GM18519 (cell line): ENCODE results near the gene MAP4K4.
"Not testable (repeated sequence)": the region's sequence is repeated elsewhere in the genome, so short reads cannot be mapped to it uniquely, and the experiment has no call there.

ENCODE experiments used
- ATAC-seq: cut with Tn5 transposase; IDR thresholded peaks from one replicate; pipeline ENCODE4 v1.9.1; 2021; ENCODE audit warnings: mild to moderate bottlenecking, moderate library complexity; ENCODE audit not compliant: unreplicated experiment, low FRiP score

MAP4K4 gene

DNA sequence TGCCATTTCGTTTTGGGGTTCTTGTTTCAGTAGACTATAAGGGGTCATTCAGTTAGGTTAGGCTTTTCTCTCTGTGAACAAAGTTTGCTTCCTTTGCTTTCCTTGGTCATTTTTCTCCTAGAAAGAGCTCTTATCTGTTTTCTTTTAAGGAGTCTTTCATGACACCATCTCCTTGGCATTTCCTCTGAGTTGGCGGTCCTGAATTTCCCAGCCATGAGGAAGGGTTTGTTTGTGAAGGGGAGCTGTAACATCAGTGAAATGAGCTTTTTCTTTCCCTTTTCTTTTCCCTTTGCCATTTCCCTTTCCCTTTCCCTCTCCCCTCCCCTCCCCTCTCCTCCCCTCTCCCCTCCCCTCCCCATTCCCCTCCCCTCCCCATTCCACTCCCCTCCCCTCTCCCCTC lies 61.7 kb downstream of the MAP4K4 start:
- no peak for ATAC-seq

GRCh38 chr2:101762451-101763171 lies 65.1 kb downstream of the MAP4K4 start:
- ATAC-seq, result no peak

GRCh38 chr2:101763496-101764333 lies 66.2 kb downstream of the MAP4K4 start:
- no peak for ATAC-seq

DNA sequence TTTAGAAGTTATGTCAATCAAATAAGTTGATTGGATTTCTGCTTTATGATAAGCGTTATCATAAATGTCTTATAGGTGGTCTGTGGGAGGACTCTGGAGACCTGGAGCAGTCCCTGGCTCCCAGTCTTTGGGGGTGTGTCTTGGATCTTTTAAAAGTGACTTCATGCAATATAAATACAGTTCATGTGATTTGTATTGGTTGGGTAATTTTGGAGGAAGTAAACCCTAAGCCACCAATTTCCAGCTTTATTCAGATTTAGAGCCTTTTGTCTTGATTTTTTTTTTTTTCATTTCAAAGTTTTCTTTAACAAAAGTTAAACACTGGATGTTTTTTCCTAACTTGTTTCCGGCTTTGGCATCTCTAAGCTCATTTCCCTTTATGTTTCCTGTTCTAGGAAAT lies 68.8 kb downstream of the MAP4K4 start:
- ATAC-seq, result no peak

GRCh38 chr2:101766871-101767739 lies 69.6 kb downstream of the MAP4K4 start:
- no peak for ATAC-seq

- no peak for ATAC-seq
Observed at GRCh38 chr2:101768556-101769220, 71.2 kb downstream of the MAP4K4 start.

DNA sequence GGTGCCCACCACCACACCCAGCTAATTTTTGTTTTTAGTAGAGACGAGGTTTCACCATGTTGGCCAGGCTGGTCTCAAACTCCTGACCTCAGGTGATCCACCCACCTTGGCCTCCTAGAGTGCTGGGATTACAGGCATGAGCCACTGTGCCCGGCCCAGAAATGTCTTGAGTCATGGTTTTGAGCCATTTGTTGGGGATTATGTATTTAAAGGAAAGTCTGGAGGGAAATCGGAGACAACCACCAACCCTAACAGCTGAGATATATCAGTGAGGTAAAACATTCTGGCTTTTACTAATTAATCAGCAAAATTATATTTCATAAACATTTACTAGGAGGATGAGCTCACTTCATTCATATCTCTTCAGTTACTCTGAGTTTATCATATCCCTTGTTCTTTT lies 72.2 kb downstream of the MAP4K4 start:
- ATAC-seq, result not testable (repeated sequence)

DNA sequence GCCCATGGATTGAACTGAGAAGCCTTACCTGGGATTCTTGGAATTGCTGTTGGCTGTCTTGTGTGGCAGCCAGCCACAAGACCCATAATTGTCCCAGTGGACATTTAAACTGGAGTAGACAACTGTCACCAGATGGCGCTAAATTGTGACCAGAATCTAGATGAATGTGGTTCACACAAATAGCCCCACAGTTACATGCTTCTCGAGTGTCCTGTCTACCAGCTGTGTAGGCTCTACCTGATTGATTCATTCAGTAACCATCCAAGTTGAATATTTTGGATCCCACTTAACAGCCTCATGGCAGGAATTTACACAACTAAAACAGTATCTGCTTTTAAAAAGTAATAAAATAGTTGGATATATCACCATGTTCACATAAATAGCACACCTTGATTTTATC lies 73.2 kb downstream of the MAP4K4 start:
- peak; percentile 61 for ATAC-seq

GRCh38 chr2:101771227-101771902 lies 73.9 kb downstream of the MAP4K4 start:
- ATAC-seq, result no peak

DNA sequence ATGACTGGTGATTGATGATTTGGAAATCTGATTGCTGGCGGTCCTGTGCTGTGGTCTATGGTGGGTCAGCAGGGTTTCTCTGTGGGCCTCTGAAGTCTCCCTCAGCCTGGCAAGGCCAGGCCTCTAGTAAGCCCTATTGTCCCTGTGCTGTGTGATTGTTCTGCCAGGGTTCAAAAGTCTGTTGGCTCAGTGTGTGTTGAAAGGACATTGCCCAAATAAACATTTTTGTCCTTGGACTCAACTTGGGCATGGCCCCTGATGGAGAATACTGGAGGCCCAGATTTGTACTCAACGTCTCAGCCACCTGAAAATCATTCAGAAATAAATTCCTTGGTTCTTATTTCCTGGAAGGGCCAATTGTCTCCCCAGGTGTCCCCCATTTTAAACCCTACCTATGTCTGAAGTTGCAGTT lies 74.4 kb downstream of the MAP4K4 start:
- ATAC-seq, result no peak

DNA sequence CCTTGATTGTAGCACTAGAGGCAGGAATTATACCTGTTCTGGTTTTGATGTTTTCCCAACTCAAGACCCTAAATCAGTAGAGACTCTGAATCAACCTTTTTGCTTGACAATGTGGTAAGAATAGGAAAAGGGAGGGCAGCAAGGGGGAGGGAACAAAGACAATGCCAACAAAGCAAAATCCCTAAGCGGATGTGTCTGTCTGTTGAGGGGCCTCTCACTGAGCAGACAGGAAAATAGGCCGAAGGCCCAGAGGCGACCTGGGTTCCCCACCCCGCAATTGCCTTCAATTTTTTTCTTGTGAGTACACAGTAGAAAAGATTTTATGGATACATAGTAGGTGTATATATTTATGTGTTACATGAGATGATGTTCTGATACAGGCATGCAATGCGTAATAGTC lies 75.6 kb downstream of the MAP4K4 start:
- ATAC-seq, result no peak

- ATAC-seq, result not testable (repeated sequence)
Observed at GRCh38 chr2:101773961-101774360, 76.5 kb downstream of the MAP4K4 start.

DNA sequence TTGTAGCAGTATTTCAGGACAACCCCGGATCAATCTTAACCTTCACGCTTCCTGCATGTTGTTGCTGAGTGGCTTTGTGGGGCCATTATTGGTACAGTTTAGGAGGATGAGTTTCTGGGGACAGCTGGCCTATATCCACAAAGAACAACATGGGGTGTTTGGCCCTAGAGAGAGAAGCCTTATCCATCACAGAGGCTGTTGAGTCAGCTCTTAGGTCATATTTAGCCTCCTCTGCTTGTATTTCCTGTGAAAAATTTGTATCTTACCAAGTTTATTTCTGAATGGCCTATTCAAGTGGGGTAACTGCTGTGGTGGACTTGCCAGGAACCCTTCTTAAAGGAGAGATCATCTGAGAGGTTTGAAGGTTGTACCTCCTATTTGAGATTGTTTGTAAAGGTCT lies 77.6 kb downstream of the MAP4K4 start:
- no peak for ATAC-seq

GRCh38 chr2:101775636-101776035 lies 78.1 kb downstream of the MAP4K4 start:
- no peak for ATAC-seq

GRCh38 chr2:101776172-101777043 lies 78.9 kb downstream of the MAP4K4 start:
- ATAC-seq, result no peak

DNA sequence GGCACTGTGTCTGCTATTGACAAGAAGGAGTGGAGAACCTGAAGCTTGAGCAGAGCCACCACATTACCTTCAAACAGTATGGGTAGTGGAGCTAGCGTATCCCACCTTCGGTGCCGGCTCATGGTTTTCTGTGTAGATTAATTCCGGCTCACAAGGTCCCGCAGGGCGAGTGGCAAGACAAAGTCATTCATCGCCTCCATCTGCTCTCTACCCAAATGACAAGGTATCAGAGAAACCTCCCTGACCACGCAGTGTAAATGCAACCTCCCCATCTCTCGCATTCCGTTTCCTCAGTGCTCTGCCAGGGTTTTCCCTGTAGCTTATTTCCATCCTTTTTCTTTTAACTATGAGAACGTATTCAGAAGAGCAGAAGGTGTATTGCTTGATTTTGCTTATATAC lies 79.8 kb downstream of the MAP4K4 start:
- ATAC-seq, result no peak

GRCh38 chr2:101778102-101778501 lies 80.6 kb downstream of the MAP4K4 start:
- no peak for ATAC-seq

GRCh38 chr2:101779190-101779589 lies 81.7 kb downstream of the MAP4K4 start:
- no peak for ATAC-seq

GRCh38 chr2:101779656-101780055 lies 82.1 kb downstream of the MAP4K4 start:
- ATAC-seq, result no peak
